Activated CD4-positive, alpha-beta T cell treated with anti-CD3 and anti-CD28 coated beads for 4 hours (primary cell): ENCODE results near the gene TTC16.

Experiments
- DNase-seq, 2 donors: peaks; one replicate each; pipeline ENCODE4 v3.0.0-alpha.2; 2020

TTC16 gene

DNA sequence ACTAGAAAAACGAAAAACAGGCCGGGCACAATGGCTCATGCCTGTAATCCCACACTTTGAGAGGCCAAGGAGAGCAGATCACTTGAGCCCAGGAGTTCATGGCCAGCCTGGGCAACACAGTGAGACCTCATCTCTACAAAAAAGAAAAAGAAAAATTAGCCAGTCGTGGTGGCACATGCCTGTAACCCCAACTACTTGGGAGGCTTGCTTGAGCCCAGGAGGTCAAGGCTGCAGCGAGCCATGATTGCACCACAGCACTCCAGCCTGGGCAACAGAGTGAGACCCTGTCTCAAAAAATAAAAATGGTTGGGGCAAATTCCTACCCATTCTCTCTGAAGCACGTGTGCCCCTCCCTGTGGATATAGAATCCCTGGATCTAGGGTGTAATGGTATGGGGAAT is 17.5 kb upstream of the TTC16 start:
- DNase-seq: no peak

GRCh38 chr9:127698985-127699670 is 16.8 kb upstream of the TTC16 start:
- peak; percentile 81 to 83 for DNase-seq

DNA sequence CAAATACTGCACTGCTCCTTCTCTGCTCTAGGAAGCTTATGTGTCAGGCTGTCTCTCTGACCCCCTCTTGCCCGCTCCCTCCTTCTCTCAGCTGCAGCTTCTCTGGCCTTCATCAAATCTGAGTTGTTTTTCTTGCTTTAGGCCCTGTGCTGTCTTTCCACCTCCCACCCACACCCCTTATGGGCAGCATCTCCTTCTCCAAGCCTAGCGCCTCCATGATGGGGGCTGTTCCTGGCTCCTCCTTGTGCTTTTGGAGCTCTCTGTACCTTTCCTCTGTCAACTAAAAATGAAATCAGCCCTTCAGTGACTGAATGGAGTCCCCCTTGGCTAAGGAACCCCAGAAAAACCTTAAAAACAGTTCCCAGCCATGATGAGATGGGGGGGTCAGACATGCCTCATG is 15.7 kb upstream of the TTC16 start:
- no peak for DNase-seq

GRCh38 chr9:127700594-127701255 is 15.2 kb upstream of the TTC16 start:
- no peak for DNase-seq

DNA sequence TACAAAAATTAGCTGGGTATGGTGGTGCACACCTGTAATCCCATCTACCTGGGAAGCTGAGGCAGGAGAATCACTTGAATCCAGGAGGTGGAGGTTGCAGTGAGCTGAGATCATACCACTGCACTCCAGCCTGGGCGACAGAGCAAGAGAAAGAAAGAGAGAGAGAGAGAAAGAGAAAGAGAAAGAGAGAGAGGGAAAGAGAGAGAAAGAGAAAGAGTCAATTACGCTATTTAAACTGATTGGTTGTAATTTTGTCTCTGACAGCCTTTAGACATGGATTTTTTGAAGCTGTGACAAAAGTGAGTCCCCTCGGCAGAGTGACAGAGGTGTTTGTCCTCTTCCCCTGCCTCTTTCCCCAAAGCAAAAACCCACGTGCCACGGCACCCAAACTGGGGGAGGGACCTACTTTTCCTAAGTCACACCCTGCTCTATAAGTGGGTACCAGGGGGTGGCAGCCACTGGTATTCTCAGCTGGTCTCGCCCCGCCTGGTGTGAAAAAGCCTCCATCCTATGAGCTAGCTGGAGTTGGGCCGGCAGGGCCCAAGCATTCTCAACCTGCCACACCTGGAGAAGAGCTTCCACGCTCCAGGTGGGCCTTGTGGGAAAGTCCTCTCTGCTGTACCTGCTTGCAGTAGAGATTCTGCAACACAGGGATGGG is 12.5 kb upstream of the TTC16 start:
- no peak for DNase-seq

GRCh38 chr9:127705577-127706379 is 10.1 kb upstream of the TTC16 start:
- no peak for DNase-seq

DNA sequence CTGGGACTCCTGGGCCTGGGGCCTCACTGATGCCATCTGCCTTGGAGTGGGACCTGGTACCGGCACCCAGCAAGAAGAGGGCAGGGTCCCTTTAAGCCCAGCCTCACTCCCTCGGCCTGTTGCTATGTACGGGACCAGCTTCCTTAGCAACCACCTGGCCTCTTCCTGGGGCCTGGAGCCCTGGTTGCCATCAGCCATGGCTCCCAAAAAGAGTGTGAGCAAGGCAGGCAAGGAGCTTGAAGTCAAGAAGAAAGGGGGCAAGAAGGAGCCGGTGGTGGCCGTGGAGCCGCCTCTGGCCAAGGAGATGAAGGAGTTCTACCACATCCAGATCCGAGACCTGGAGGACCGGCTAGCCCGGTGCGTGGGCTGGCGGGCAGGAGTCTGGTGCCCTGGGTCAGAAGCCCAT is 9.0 kb upstream of the TTC16 start, which contains the start of gene CFAP157:
CFAP157 (plus strand) TSS at position 153 of the 406 bp plus-strand sequence; CDS start at position 197, 44 bp downstream.
- no peak for DNase-seq

- DNase-seq: peak; percentile 19 to 46
These were observed 8.1 kb upstream of the TTC16 start for GRCh38 chr9:127707766-127708165.

- DNase-seq: no peak
These were observed 6.8 kb upstream of the TTC16 start for GRCh38 chr9:127708952-127709587.

DNA sequence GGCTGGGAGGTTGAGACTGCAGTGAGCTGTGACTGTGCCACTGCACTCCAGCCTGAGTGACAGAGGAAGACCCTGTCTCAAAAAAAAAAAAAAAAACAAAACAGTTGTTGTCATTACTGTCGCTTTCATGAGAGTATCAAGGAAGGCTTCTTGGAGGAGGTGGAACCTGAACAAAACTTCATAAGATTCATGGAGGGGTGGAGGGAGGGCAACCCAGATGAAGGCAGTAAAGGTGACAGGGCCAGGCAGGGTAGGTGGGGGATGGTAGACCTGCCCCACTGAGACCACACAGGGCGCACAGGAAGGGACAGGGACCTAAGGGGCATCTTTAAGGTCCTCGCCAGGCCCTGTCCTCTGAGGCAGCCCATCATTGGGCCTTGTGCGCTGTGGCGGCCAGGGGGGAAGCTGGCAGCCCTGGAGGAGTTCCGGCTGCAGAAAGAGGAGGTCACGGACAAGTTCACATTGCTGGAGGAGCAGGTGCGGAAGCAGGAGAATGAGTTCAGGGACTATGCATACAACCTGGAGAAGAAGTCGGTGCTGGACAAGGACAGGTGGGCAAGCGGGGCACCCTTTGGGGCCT is 5.6 kb upstream of the TTC16 start:
- no peak for DNase-seq

- no peak for DNase-seq
These were observed 4.6 kb upstream of the TTC16 start for GRCh38 chr9:127711226-127711701.

DNA sequence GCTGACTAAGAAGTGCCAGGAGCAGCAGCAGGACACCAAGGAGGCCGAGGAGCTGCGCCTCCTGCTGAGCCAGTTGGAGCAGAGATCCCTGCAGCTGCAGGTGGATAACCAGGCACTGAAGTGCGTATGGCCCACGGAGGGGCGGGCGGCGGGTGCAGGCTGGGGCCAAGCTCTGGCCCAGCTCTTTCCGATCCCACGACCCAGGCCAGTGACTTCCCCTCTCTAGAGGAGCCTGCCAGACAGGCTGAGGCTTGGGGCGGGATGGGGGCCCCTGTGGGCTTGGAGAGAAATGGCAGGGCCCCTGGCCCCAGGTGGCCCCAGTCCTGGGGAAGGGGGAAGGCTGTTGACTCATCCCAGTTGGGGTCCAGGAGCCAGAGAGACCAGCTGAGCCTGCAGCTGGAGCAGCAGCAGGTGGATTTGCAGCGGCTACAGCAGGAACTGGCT is 4.0 kb upstream of the TTC16 start:
- DNase-seq: no peak

- no peak for DNase-seq
These were observed 3.5 kb upstream of the TTC16 start for GRCh38 chr9:127712371-127712770.

DNA sequence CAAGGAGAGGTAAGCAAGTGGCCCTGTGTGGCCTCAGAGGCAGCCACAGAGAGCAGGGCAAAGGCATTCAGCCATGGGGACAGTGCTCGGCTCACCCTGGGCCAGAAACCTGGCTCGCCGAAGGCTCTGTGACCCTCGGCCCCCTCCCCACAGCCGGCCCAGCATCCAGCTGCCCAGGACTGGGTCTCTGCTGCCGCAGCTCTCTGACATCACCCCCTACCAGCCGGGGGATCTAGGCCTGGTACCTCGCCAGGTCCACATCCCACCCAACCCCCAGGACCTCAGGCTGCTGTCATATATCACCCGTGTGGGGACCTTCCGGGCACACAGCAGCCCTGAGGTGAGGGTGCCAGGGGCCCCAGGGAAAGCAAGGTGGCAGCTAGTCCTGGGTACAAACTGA is 3.0 kb upstream of the TTC16 start:
- DNase-seq: no peak

- no peak for DNase-seq
These were observed 1.7 kb upstream of the TTC16 start for GRCh38 chr9:127714020-127714750.

DNA sequence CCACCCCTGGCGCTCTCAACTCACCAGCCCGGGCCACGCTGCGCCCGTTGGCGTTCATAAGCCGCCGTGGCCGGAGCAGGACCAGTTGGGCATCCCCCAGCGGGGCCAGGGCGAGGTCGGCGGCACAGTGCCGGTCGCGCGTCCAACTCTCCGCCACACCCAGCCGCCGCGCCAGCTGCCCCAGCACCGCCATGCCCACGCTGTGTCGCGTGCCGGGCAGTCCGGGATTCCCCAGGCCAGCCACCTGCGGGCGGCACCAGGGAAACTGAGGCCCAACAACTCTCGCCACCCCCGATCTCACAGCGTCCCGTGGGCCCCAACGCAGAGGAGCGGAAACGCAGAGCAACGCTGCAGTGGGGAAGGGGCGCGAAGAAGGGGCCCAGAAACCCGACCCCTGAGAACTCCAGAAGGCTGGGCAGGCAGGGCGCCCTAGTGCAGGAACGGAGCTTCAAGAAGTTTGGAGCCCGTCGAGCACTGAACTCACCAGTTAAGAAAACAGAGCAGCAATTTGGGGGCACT is 869 bp upstream of the TTC16 start:
- no peak for DNase-seq

DNA sequence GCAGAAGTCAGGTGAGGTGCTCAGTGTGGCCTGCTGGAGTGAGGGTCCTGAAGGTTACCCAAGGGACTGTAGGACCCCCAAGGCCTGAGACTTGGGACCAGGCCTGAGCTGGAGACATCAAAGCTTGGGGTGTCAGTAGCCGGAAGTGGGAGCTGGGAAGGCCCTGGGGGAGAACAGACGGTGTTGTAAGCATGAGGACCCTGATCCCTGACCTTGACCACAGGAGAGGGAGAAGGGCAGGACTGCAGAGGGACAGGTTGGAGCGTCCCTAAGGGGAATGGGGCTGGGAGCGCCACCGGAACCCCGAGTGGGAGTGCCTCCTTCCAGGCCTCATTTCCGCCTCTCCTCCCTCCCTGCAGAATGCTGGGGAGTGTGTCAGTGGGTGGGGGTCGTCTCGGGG is 533 bp downstream of the TTC16 start:
- no peak for DNase-seq

DNA sequence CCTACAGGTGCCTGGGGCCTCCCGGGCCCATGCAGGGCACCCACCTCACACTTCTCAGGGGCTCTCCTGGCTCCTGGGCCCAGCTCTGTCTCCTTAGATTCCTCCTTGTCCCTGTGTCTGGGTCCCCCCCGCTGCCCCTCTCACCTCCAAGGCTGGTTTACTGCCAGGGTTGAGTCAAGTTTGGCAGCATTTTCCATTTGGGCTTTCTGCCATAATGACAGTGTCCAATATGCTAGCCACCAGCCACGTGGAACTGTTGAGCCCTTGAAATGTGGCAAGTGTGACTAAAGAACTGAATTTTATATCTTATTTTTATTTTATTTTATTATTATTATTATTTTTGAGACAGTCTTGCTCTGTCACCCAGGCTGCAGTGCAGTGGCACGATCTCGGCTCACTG is 1.9 kb downstream of the TTC16 start:
- DNase-seq: no peak

- DNase-seq: no peak
These were observed 4.4 kb downstream of the TTC16 start for GRCh38 chr9:127720031-127720864.

DNA sequence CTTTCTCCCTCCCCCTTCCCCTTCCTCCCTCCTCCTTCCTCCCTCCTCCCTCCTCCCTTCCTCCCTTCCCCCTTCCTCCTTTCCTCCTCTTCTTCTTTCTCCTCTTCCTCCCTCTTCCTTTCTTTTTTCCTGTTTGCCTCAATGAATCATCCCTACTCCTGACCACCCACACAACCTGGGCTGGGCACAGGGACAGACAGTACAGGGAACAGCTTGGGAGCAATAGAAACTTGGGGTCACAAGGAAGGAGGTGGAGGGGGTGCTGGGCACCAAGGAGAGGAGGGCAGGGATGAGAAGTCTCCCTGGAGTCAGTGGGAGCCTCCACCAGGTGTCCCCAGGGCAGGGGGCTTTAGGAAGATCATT is 5.0 kb downstream of the TTC16 start:
- no peak for DNase-seq
